Measurements from ENCODE around the gene POU6F1. TPM values are rescaled to one million over a fixed set of nuclear protein-coding genes. Genes with fewer than 3 reads are reported as not detected.
A peak's percentile ranks its signal among the peaks of the same experiment; 100 is the strongest.

Gene POU6F1
- total and polyA plus RNA-seq, 9 of the 15 experiments (the other 6 are each of a cell fraction or from before 2014, with no cell fraction given) = 0.14 to 3.3 (median 1.1) TPM

DNA sequence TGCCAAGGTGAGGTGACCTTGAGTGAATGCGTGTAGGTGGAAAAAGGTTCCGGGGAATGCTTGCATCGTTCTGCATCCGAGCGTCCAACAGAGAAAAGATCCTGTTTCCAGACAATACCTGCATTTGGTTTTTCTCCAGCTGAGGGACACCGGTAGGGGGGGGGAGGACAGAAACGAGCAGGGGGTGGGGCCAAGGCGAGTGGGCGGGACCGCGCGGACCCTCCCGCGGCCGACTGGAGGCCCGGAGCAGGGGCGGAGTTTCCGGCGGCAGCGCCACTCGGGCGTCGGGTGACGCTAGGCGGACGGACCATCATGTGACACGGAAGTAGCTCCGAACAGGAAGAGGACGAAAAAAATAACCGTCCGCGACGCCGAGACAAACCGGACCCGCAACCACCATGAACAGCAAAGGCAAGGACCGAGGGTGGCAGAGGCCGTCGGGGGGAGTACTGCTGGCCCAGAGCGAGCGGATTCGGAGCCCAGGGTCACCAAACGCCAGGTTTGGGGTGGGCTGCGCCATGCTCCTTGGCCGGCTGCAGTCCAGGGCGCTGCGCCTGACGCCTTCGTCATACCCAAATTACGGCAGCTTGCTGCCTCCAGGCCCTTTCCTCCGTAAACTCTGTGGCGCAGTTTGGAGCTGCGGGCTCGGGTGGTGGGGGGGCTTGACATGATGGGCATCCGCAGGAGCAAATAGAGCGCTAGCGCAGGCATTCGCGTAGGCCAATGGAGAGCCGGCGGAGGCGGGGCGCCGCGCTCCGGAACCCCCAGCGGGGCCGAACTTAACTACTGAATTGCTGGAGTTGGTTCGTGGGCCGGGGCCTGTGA is 20.9 kb upstream of the POU6F1 start, which contains the start of gene DAZAP2 (continued):
- TF ChIP-seq, protein P1, sequence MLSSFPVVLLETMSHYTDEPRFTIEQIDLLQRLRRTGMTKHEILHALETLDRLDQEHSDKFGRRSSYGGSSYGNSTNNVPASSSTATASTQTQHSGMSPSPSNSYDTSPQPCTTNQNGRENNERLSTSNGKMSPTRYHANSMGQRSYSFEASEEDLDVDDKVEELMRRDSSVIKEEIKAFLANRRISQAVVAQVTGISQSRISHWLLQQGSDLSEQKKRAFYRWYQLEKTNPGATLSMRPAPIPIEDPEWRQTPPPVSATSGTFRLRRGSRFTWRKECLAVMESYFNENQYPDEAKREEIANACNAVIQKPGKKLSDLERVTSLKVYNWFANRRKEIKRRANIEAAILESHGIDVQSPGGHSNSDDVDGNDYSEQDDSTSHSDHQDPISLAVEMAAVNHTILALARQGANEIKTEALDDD (IDR thresholded peaks at IDR 0.05) = no peak
- TF ChIP-seq HDAC8 (tag; IDR thresholded peaks at IDR 0.05) (no peak), NR2F6 (CRISPR knock-in tag; IDR thresholded peaks at IDR 0.05) (no peak), ZZZ3 (IDR thresholded peaks at IDR 0.05) (no peak), SMARCB1 (IDR thresholded peaks at IDR 0.05; ENCODE audit: insufficient read length, low read depth) (no peak), ZNF282 (CRISPR knock-in tag; IDR thresholded peaks at IDR 0.05) (no peak), EWSR1 (IDR thresholded peaks at IDR 0.05; ENCODE audit: borderline replicate concordance, low read depth, partially characterized antibody) (no peak), MYC (IDR thresholded peaks at IDR 0.05; ENCODE audit: low read depth, low read length) (no peak; the same call in none of the 2 replicates), MYC (CRISPR knock-in tag; IDR thresholded peaks at IDR 0.05; ENCODE audit: borderline replicate concordance, low read depth) (peak; percentile 91; the same call in 1 of the 2 replicates), HIVEP1 (CRISPR knock-in tag; IDR thresholded peaks at IDR 0.05) (no peak), NCOA6 (IDR thresholded peaks at IDR 0.05) (no peak; the same call in 1 of the 2 replicates), SAFB2 (IDR thresholded peaks at IDR 0.05; ENCODE audit: borderline replicate concordance, low read depth, low read length, severe bottlenecking) (no peak), C11orf30 (IDR thresholded peaks at IDR 0.05; ENCODE audit: low read depth) (peak; percentile 60), GABPB2 (CRISPR knock-in tag; conservative IDR thresholded peaks at IDR 0.05) (no peak), TFAM (CRISPR knock-in tag; conservative IDR thresholded peaks at IDR 0.05) (no peak)
- TF ChIP-seq, protein P2, sequence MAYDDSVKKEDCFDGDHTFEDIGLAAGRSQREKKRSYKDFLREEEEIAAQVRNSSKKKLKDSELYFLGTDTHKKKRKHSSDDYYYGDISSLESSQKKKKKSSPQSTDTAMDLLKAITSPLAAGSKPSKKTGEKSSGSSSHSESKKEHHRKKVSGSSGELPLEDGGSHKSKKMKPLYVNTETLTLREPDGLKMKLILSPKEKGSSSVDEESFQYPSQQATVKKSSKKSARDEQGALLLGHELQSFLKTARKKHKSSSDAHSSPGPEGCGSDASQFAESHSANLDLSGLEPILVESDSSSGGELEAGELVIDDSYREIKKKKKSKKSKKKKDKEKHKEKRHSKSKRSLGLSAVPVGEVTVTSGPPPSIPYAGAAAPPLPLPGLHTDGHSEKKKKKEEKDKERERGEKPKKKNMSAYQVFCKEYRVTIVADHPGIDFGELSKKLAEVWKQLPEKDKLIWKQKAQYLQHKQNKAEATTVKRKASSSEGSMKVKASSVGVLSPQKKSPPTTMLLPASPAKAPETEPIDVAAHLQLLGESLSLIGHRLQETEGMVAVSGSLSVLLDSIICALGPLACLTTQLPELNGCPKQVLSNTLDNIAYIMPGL (CRISPR knock-in tag; IDR thresholded peaks at IDR 0.05) = peak; percentile 92
- TF ChIP-seq, protein P3, sequence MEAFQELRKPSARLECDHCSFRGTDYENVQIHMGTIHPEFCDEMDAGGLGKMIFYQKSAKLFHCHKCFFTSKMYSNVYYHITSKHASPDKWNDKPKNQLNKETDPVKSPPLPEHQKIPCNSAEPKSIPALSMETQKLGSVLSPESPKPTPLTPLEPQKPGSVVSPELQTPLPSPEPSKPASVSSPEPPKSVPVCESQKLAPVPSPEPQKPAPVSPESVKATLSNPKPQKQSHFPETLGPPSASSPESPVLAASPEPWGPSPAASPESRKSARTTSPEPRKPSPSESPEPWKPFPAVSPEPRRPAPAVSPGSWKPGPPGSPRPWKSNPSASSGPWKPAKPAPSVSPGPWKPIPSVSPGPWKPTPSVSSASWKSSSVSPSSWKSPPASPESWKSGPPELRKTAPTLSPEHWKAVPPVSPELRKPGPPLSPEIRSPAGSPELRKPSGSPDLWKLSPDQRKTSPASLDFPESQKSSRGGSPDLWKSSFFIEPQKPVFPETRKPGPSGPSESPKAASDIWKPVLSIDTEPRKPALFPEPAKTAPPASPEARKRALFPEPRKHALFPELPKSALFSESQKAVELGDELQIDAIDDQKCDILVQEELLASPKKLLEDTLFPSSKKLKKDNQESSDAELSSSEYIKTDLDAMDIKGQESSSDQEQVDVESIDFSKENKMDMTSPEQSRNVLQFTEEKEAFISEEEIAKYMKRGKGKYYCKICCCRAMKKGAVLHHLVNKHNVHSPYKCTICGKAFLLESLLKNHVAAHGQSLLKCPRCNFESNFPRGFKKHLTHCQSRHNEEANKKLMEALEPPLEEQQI (IDR thresholded peaks at IDR 0.05) = no peak
- TF ChIP-seq, protein P4, sequence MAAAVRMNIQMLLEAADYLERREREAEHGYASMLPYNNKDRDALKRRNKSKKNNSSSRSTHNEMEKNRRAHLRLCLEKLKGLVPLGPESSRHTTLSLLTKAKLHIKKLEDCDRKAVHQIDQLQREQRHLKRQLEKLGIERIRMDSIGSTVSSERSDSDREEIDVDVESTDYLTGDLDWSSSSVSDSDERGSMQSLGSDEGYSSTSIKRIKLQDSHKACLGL (CRISPR knock-in tag; IDR thresholded peaks at IDR 0.05; ENCODE audit: borderline replicate concordance, poor library complexity, severe bottlenecking) = no peak
- TF ChIP-seq, protein P5, sequence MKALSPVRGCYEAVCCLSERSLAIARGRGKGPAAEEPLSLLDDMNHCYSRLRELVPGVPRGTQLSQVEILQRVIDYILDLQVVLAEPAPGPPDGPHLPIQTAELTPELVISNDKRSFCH (CRISPR knock-in tag; IDR thresholded peaks at IDR 0.05) = no peak
- TF ChIP-seq, protein P5 (tag; IDR thresholded peaks at IDR 0.05) = 0 out of 2 replicates have a peak, but pooled peaks have one; percentile 25
- TF ChIP-seq, protein P6, sequence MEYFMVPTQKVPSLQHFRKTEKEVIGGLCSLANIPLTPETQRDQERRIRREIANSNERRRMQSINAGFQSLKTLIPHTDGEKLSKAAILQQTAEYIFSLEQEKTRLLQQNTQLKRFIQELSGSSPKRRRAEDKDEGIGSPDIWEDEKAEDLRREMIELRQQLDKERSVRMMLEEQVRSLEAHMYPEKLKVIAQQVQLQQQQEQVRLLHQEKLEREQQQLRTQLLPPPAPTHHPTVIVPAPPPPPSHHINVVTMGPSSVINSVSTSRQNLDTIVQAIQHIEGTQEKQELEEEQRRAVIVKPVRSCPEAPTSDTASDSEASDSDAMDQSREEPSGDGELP (CRISPR knock-in tag; IDR thresholded peaks at IDR 0.05; ENCODE audit: borderline replicate concordance) = peak; percentile 88

All from K562 (cell line).